K562 (cell line): ENCODE results near the gene GCDH. TPM values are rescaled to one million over a fixed set of nuclear protein-coding genes. Genes with fewer than 3 reads are reported as not detected.
A peak's percentile ranks its signal among the peaks of the same experiment; 100 is the strongest.

Experiments used
- BMI1 ChIP-seq: fragments of 150-350 bp; IDR thresholded peaks from 2 replicates; pipeline ENCODE4 v1.6.1; 2014; ENCODE audit warnings: low read length
- C11orf30 ChIP-seq: fragments of 450-650 bp; IDR thresholded peaks from 2 replicates; pipeline ENCODE4 v1.6.1; 2016; ENCODE audit warnings: low read depth, mild to moderate bottlenecking
- CGGBP1 ChIP-seq: fragments of 250-450 bp; sonication (Bioruptor Pico); IDR thresholded peaks from 2 replicates; pipeline ENCODE4 v1.9.0; 2021; ENCODE audit warnings: mild to moderate bottlenecking
- CLOCK ChIP-seq: fragments of 250-450 bp; sonication (Bioruptor Pico); IDR thresholded peaks from 2 replicates; pipeline ENCODE4 v1.4.0; 2020; ENCODE audit warnings: mild to moderate bottlenecking, moderate library complexity, borderline replicate concordance
- CREB3 ChIP-seq: fragments of 450-650 bp; conservative IDR thresholded peaks from 2 replicates; pipeline ENCODE4 v1.6.1; 2016; ENCODE audit warnings: missing genetic modification characterization, low read depth, mild to moderate bottlenecking, missing compliant biosample characterization, moderate library complexity
- FOXJ3 ChIP-seq: sonication (generic); formaldehyde crosslinking; IDR thresholded peaks from 2 replicates; pipeline ENCODE4 v1.4.0; 2020; ENCODE audit warnings: mild to moderate bottlenecking, missing genetic modification reagents
- HMGN3 ChIP-seq: IDR thresholded peaks from 2 replicates; pipeline ENCODE4 v1.6.1; 2011; ENCODE audit warnings: borderline replicate concordance, low read depth, mild to moderate bottlenecking, mixed read lengths, low read length; ENCODE audit not compliant: insufficient read length; ENCODE audit errors: extremely low read depth
- HOXB6 ChIP-seq: fragments of 250-450 bp; sonication (Bioruptor Pico); IDR thresholded peaks from 2 replicates; pipeline ENCODE4 v1.5.1; 2022; ENCODE audit warnings: mild to moderate bottlenecking, borderline replicate concordance
- LEF1 ChIP-seq: fragments of 450-650 bp; IDR thresholded peaks from 2 replicates; pipeline ENCODE4 v1.6.1; 2016; ENCODE audit warnings: mild to moderate bottlenecking
- MAFG ChIP-seq: fragments of 450-650 bp; conservative IDR thresholded peaks from 2 replicates; pipeline ENCODE4 v1.6.1; 2016; ENCODE audit warnings: missing genetic modification characterization, missing compliant biosample characterization
- MCM7 ChIP-seq, 2 experiments: fragments of 450-650 bp; IDR thresholded peaks; 2 replicates each; pipeline ENCODE4 v1.6.1; 2016 to 2018
- PCBP1 ChIP-seq: fragments of 200-400 bp; formaldehyde crosslinking; IDR thresholded peaks from 2 replicates; pipeline ENCODE4 v1.6.1; 2018; ENCODE audit warnings: mild to moderate bottlenecking, low read depth, low read length; ENCODE audit not compliant: poor library complexity, severe bottlenecking
- SREBF1 ChIP-seq: fragments of 150-350 bp; IDR thresholded peaks from 2 replicates; pipeline ENCODE4 v1.6.1; 2014; ENCODE audit warnings: antibody characterized with exemption, low read depth, low read length, borderline replicate concordance
- TAL1 ChIP-seq: fragments of 450-650 bp; IDR thresholded peaks from 2 replicates; pipeline ENCODE4 v1.6.1; 2016; ENCODE audit warnings: mild to moderate bottlenecking
- TFAM ChIP-seq: fragments of 250-450 bp; sonication (Bioruptor Pico); conservative IDR thresholded peaks from 2 replicates; pipeline ENCODE4 v1.5.0; 2021; ENCODE audit warnings: mild to moderate bottlenecking, moderate library complexity
- YBX1 ChIP-seq: fragments of 450-650 bp; IDR thresholded peaks from 2 replicates; pipeline ENCODE4 v1.7.1; 2016; ENCODE audit warnings: mild to moderate bottlenecking
- ZNF398 ChIP-seq: fragments of 250-450 bp; sonication (Bioruptor Pico); IDR thresholded peaks from 2 replicates; pipeline ENCODE4 v1.8.0; 2021; ENCODE audit warnings: moderate library complexity, mild to moderate bottlenecking, inconsistent platforms
- polyA plus RNA-seq, 8 experiments: library from polyadenylated mRNA; depleted of rRNA in 4 of 8; stranded (reverse) in 5 of 8; unstranded in 3 of 8; fragments of >200 nt; fragmentation: Nextera tagmentation in 2 of 8; fragmentation: Illumina TruSeq in 1 of 8; extraction: Ambion mirVana in 2 of 8; extraction: Trizol in 1 of 8; gene quantifications; 2 replicates each; pipeline versions ENCODE4 v1.2.1 to v1.2.3, GENCODE V29; 2011 to 2014; ENCODE audit warnings: inconsistent platforms in 1 of 8, missing spikeins in 1 of 8
- total RNA-seq, 7 experiments: library from RNA; depleted of rRNA in 6 of 7; stranded (reverse); fragments of >200 nt in 6 of 7; fragmentation: Illumina TruSeq in 2 of 7; extraction: Trizol in 2 of 7; gene quantifications; 2 replicates each; pipeline versions ENCODE4 v1.2.1 to v1.2.3, GENCODE V29; 2011 to 2021; ENCODE audit warnings: low replicate concordance in 1 of 7
- TF ChIP-seq, protein P1 (sequence below), 2 experiments: fragments of 450-650 bp; IDR thresholded peaks; 2 replicates each; pipeline ENCODE4 v1.6.1; 2018; ENCODE audit warnings: mild to moderate bottlenecking in 2 of 2, low read depth in 1 of 2; ENCODE audit not compliant: partially characterized antibody in 2 of 2

The GCDH gene
- total and polyA plus RNA-seq, 9 of the 15 experiments (the other 6 are each of a cell fraction or from before 2014, with no cell fraction given): 2.9 to 50.8 (median 19.1) TPM

- TF ChIP-seq FOXJ3 (CRISPR knock-in tag) (no peak), LEF1 (no peak), YBX1 (no peak), TAL1 (no peak), CREB3 (peak; percentile 45; the same call in 1 of the 2 replicates), TFAM (no peak), SREBF1 (no peak), HOXB6 (CRISPR knock-in tag) (no peak), MCM7 (IDR thresholded peaks at IDR 0.05) (no peak), C11orf30 (peak; percentile 48), CGGBP1 (CRISPR knock-in tag) (0 out of 2 replicates have a peak, but pooled peaks have one; percentile 15), ZNF398 (CRISPR knock-in tag) (no peak), PCBP1 (no peak), MAFG (no peak), CLOCK (no peak), BMI1 (no peak), HMGN3 (no peak)
- TF ChIP-seq, protein P1, sequence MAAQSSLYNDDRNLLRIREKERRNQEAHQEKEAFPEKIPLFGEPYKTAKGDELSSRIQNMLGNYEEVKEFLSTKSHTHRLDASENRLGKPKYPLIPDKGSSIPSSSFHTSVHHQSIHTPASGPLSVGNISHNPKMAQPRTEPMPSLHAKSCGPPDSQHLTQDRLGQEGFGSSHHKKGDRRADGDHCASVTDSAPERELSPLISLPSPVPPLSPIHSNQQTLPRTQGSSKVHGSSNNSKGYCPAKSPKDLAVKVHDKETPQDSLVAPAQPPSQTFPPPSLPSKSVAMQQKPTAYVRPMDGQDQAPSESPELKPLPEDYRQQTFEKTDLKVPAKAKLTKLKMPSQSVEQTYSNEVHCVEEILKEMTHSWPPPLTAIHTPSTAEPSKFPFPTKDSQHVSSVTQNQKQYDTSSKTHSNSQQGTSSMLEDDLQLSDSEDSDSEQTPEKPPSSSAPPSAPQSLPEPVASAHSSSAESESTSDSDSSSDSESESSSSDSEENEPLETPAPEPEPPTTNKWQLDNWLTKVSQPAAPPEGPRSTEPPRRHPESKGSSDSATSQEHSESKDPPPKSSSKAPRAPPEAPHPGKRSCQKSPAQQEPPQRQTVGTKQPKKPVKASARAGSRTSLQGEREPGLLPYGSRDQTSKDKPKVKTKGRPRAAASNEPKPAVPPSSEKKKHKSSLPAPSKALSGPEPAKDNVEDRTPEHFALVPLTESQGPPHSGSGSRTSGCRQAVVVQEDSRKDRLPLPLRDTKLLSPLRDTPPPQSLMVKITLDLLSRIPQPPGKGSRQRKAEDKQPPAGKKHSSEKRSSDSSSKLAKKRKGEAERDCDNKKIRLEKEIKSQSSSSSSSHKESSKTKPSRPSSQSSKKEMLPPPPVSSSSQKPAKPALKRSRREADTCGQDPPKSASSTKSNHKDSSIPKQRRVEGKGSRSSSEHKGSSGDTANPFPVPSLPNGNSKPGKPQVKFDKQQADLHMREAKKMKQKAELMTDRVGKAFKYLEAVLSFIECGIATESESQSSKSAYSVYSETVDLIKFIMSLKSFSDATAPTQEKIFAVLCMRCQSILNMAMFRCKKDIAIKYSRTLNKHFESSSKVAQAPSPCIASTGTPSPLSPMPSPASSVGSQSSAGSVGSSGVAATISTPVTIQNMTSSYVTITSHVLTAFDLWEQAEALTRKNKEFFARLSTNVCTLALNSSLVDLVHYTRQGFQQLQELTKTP (IDR thresholded peaks at IDR 0.05; ENCODE audit: low read depth in 1 of 2, partially characterized antibody in 2 of 2): no peak
These were observed 42.5 kb downstream of the GCDH start, which contains the start of gene FARSA (continued) for GRCh38 chr19:12933287-12934072.
